ENCODE measurements around the gene SBNO2. TPM values are rescaled to one million over a fixed set of nuclear protein-coding genes. Genes with fewer than 3 reads are reported as not detected.

Gene SBNO2
- polyA plus RNA-seq, 1 of the 3 experiments (the other 2 are of a cell fraction) = 18.3 TPM

- WGBS (ENCODE audit: low lambda C conversion rate) = 95% methylated on average over 5 of the region's 17 CpGs
- no peaks in the 10 kb centered on the region for H3K9me3 ChIP-seq
- peaks cover 13% of the 10 kb centered on the region for H3K79me2 ChIP-seq (ENCODE audit: insufficient read depth)
- H3K9me2 ChIP-seq = no peaks in the 10 kb centered on the region
- no peaks in the 10 kb centered on the region for H3K27me3 ChIP-seq (ENCODE audit: insufficient read depth)
- no peak overlapping the region for H3K27ac ChIP-seq (ENCODE audit: low read depth in 2 of 2, low read length in 1 of 2)
- H3K9ac ChIP-seq = no peak overlapping the region
- no peak overlapping the region for H2AFZ ChIP-seq (ENCODE audit: low read depth)
- no peak overlapping the region for H3K4me2 ChIP-seq
- H3K4me1 ChIP-seq (ENCODE audit: control insufficient read depth in 1 of 2, insufficient read depth in 2 of 2, low read depth in 1 of 2, low read length in 1 of 2) = no peaks in the 10 kb centered on the region
- CTCF ChIA-PET = no interaction called here
- peaks cover 0 to 2% of the 10 kb centered on the region in 2 experiments for H3K36me3 ChIP-seq (replicated peaks in 1 of 2; ENCODE audit: control insufficient read depth in 1 of 2, insufficient read depth in 2 of 2, low read length in 1 of 2)
- 0 out of 2 replicates have a peak, but pooled peaks cover 4% of the 10 kb centered on the region for H4K20me1 ChIP-seq (ENCODE audit: insufficient read depth)
- H3K4me3 ChIP-seq (ENCODE audit: low read depth in 2 of 2, low read length in 1 of 2) = no peak overlapping the region
- POLR2A ChIA-PET = no interaction called here
- peaks cover 6% of the 10 kb centered on the region for H3F3A ChIP-seq (replicated peaks; ENCODE audit: insufficient read depth)
- TF ChIP-seq REST (IDR thresholded peaks at IDR 0.05; ENCODE audit: low read depth, low read length) (no peak), EP300 (IDR thresholded peaks at IDR 0.05; ENCODE audit: borderline replicate concordance in 1 of 2, low read depth in 1 of 2, low read length in 1 of 2) (no peak), TEAD4 (IDR thresholded peaks at IDR 0.05; ENCODE audit: borderline replicate concordance, insufficient read depth) (no peak), FOXM1 (IDR thresholded peaks at IDR 0.05; ENCODE audit: low read depth) (no peak), GATA2 (CRISPR knock-in tag; IDR thresholded peaks at IDR 0.05) (no peak), RCOR1 (IDR thresholded peaks at IDR 0.05; ENCODE audit: low read length) (no peak), ELF1 (IDR thresholded peaks at IDR 0.05) (no peak), MEF2A (IDR thresholded peaks at IDR 0.05; ENCODE audit: borderline replicate concordance, low read depth) (no peak), PBX3 (IDR thresholded peaks at IDR 0.05) (no peak), RFX5 (IDR thresholded peaks at IDR 0.05; ENCODE audit: low read length) (no peak), FOXJ3 (CRISPR knock-in tag; IDR thresholded peaks at IDR 0.05) (no peak), SIN3A (IDR thresholded peaks at IDR 0.05; ENCODE audit: borderline replicate concordance, low read depth, low read length) (no peak), YY1 (IDR thresholded peaks at IDR 0.05; ENCODE audit: low read depth) (no peak), USF2 (IDR thresholded peaks at IDR 0.05; ENCODE audit: borderline replicate concordance, low read depth, low read length) (no peak), RXRA (IDR thresholded peaks at IDR 0.05; ENCODE audit: borderline replicate concordance, low read depth) (no peak), NFIC (IDR thresholded peaks at IDR 0.05; ENCODE audit: borderline replicate concordance) (no peak), MXI1 (IDR thresholded peaks at IDR 0.05; ENCODE audit: low read depth, low read length) (no peak)
- DNase-seq = no peak
These were observed 38.6 kb downstream of the SBNO2 start for GRCh38 chr19:1135454-1135853.

Data from SK-N-SH (cell line).